BJ (cell line): ENCODE results near the gene JSRP1. TPM values are rescaled to one million over a fixed set of nuclear protein-coding genes. Genes with fewer than 3 reads are reported as not detected.

Experiments
- CTCF ChIA-PET: fragments of 350-600 bp; formaldehyde crosslinking; extraction: SDS; loops from one replicate; lab custom pipeline; 2021; ENCODE audit warnings: antibody characterized with exemption, inconsistent platforms; lab: Yijun Ruan, JAX
- POLR2A ChIA-PET: fragments of 300-600 bp; sonication (Branson Sonifier 250); formaldehyde crosslinking; extraction: SDS; loops from one replicate; lab custom pipeline; 2021; ENCODE audit warnings: antibody characterized with exemption; lab: Charles Lee
- DNase-seq: peaks from one replicate; pipeline ENCODE4 v3.0.0-alpha.2; 2011; ENCODE audit warnings: low read depth
- H3K27me3 ChIP-seq: 2 replicates; pipeline ENCODE4 v1.6.0; 2011; ENCODE audit warnings: low read length; ENCODE audit not compliant: control insufficient read depth, insufficient read depth
- H3K36me3 ChIP-seq: 2 replicates; pipeline ENCODE4 v1.5.1; 2011; ENCODE audit warnings: low read length; ENCODE audit not compliant: control insufficient read depth, insufficient read depth
- H3K4me3 ChIP-seq: 2 replicates; pipeline ENCODE4 v1.5.1; 2011; ENCODE audit warnings: low read depth, mild to moderate bottlenecking, control low read depth, low read length
- polyA plus RNA-seq: library from polyadenylated mRNA; depleted of rRNA; stranded (reverse); fragments of >200 nt; gene quantifications from 2 replicates; pipeline ENCODE4 v1.2.3, GENCODE V29; 2011
- TF ChIP-seq, protein P1 (sequence below): IDR thresholded peaks from 2 replicates; pipeline ENCODE4 v1.5.1; 2011; ENCODE audit warnings: low read depth, mild to moderate bottlenecking, control low read depth, inconsistent platforms, low read length, moderate library complexity; ENCODE audit not compliant: insufficient read depth

JSRP1 gene
- polyA plus RNA-seq, 1 experiment, result not detected

DNA sequence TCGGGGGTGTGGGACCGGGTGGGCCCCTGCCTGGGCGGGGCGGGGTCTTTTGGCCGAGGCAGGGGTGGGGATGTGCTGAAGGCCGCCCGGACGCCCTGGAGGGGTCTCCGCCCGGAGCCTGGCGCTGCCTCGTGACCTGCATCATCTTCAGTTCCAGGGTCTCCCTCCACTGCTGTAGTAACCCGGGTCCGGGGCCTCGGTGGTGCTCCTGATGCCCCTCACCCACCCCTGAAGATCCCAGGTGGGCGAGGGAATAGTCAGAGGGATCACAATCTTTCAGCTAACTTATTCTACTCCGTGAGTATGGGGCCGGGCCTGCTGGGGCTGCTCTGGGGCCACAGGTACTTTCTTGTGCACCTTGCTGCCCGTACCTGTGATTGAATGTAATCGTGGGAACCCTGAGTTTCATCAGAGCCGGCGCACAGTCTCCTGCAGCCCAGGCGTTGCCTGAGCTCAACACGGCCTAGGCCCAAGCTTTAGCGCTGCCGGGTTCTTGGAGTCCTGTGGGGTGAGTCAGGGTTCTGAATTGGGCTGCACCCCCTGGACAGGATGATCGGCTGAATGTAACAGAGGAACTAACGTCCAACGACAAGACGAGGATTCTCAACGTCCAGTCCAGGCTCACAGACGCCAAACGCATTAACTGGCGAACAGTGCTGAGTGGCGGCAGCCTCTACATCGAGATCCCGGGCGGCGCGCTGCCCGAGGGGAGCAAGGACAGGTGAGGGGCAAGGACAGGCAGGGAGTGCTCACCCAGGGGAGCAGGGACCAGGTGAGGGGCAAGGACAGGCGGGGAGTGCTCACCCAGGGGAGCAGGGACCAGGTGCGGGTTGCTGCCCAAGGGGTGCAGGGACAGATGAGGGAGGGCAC lies 15.3 kb upstream of the JSRP1 start:
- ChIA-PET CTCF (interaction anchor here (0.8 to 5.9 kb wide), 5 partner anchors 16 to 278 kb away, joined by 3 to 34 read pairs (median 5); no protein-coding TSS in a partner anchor), POLR2A (interaction anchor here (0.5 to 0.6 kb wide), 2 partner anchors 205 to 413 kb away, joined by 3 to 6 read pairs; partner anchors contain the start of gene GADD45B)
- peaks cover 22% of the 10 kb centered on the region for H3K36me3 ChIP-seq
- no peak for DNase-seq
- H3K4me3 ChIP-seq, result peak overlapping the region; percentile 99
- H3K27me3 ChIP-seq, result no peaks in the 10 kb centered on the region
- TF ChIP-seq, protein P1, sequence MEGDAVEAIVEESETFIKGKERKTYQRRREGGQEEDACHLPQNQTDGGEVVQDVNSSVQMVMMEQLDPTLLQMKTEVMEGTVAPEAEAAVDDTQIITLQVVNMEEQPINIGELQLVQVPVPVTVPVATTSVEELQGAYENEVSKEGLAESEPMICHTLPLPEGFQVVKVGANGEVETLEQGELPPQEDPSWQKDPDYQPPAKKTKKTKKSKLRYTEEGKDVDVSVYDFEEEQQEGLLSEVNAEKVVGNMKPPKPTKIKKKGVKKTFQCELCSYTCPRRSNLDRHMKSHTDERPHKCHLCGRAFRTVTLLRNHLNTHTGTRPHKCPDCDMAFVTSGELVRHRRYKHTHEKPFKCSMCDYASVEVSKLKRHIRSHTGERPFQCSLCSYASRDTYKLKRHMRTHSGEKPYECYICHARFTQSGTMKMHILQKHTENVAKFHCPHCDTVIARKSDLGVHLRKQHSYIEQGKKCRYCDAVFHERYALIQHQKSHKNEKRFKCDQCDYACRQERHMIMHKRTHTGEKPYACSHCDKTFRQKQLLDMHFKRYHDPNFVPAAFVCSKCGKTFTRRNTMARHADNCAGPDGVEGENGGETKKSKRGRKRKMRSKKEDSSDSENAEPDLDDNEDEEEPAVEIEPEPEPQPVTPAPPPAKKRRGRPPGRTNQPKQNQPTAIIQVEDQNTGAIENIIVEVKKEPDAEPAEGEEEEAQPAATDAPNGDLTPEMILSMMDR, result no peak

DNA sequence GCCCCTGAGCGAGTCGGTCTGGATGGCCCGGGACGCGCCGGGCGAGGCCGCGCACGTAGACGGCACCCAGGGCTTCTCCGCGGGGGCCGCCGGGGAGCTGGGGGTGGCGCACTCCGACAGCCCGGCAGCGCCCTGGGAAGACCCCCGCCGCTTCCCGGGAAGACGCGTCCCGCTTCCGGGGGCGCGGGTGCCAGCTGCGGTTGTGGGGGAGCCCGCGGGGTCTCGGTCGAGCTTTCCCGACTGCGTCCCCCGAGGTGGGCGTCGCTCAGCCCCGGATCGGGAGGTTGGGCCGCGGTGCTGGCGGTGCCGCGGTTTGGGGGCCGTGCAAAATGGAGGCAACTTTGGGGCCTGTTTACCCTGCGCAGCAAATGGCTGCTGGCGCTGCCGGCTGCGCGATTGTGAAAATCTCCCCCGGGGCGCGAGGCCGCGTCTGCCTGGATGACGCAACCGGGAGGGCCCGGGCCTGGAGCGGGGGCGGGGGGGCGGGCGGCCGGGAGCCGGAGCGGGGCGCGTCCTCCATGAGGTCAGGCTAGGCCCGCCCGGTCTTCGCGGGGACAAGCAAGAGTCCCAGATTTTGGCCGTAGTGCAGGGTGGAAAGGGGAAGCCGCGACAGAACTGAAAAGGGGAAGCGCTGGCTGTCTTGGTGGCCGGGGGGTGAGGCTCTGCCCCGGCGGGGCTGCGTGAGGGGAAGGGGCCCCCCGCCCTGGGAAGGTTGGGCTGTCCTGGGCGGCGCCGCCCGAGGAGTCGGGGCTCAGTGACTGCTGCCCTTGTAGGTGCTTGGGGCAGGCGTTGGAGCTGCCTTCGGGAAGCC lies 14.4 kb upstream of the JSRP1 start:
- peaks cover 19% of the 10 kb centered on the region for H3K36me3 ChIP-seq
- TF ChIP-seq, protein P1, result no peak
- H3K27me3 ChIP-seq, result no peaks in the 10 kb centered on the region
- CTCF ChIA-PET, result interaction anchor here (1.1 to 1.7 kb wide), 4 partner anchors 17 to 115 kb away, joined by 3 to 5 read pairs (median 3); no protein-coding TSS in a partner anchor
- POLR2A ChIA-PET, result interaction anchor here (0.5 to 0.8 kb wide), 2 partner anchors 205 to 352 kb away, joined by 4 to 6 read pairs; partner anchors contain the start of gene GADD45B
- DNase-seq, result no peak
- H3K4me3 ChIP-seq, result peak overlapping the region; percentile 99

DNA sequence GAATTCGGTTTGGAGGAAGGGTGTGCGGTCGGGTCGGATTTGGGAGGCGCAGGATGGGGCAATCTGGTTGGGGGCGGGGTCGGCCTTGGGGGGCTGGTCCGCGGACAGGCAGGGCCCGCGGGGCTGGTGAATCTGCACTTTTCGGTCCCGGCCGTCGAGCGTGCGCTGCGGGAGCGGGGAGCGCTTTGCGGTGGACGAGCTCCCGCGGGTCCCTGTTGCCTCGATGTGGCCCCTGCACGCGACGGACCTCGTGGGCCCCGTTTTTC lies 13.9 kb upstream of the JSRP1 start:
- no peak for DNase-seq
- no peaks in the 10 kb centered on the region for H3K27me3 ChIP-seq
- TF ChIP-seq, protein P1, result no peak
- peak overlapping the region; percentile 99 for H3K4me3 ChIP-seq
- CTCF ChIA-PET, result interaction anchor here (1.1 to 1.5 kb wide), 3 partner anchors 16 to 114 kb away, joined by 3 read pairs; no protein-coding TSS in a partner anchor
- POLR2A ChIA-PET, result interaction anchor here (0.8 to 1.0 kb wide), 2 partner anchors 31 to 353 kb away, joined by 3 to 4 read pairs; no protein-coding TSS in a partner anchor
- peaks cover 16% of the 10 kb centered on the region for H3K36me3 ChIP-seq

DNA sequence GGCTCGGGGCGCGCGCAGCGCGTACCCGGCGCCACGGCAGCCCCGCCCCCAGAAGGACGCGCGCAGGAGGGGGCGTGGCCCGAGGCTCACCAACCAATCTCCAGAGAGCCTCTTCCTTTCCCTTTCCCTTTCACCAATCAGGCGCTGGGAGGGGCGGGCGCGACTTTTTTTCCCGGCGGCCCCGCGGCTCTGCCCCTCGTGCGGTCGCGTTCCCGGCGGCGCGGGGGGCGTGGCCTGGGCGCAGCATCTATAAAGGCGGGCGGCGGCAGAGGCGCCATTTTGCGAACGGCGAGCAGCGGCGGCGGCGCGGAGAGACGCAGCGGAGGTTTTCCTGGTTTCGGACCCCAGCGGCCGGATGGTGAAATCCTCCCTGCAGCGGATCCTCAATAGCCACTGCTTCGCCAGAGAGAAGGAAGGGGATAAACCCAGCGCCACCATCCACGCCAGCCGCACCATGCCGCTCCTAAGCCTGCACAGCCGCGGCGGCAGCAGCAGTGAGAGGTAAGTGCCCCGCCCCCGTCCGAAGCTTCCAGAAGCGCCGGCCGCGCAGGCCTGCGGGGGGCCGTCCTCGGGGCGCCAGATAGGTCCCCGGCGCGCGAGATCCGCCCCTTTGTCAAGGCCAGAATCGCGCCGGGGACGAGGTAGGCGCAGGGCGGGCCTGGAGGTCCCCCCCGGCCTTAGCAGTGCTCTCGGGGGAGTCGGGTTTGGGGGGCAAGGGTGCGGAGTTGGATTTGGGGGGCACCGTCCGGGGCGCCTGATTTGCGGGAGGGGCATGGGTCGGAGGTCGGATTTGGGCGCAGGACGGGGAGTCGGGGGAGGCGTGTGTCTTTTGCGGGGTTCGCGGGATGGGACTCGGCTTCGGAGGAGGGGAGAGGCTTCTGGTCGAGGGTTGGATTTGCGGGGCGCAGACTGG lies 13.3 kb upstream of the JSRP1 start:
- Histone ChIP-seq H3K4me3 (peak overlapping the region; percentile 99), H3K27me3 (no peaks in the 10 kb centered on the region), H3K36me3 (peaks cover 15% of the 10 kb centered on the region)
- TF ChIP-seq, protein P1, result no peak
- ChIA-PET CTCF (interaction anchor here (1.2 kb wide), 1 partner anchor 16 kb away, joined by 3 read pairs; no protein-coding TSS in a partner anchor), POLR2A (interaction anchor here (1.0 kb wide), 1 partner anchor 31 kb away, joined by 3 read pairs; no protein-coding TSS in a partner anchor)
- peak; percentile 66 for DNase-seq
